ENCODE results near the gene ATG7.
"Not testable (repeated sequence)": the region's sequence is repeated elsewhere in the genome, so short reads cannot be mapped to it uniquely, and the experiment has no call there.

Gene ATG7

GRCh38 chr3:11300970-11301369 is 28.8 kb downstream of the ATG7 start:
- DNase-seq (ENCODE audit: low read depth in 2 of 2): no peak

GRCh38 chr3:11302444-11302843 is 30.2 kb downstream of the ATG7 start:
- no peak for DNase-seq (ENCODE audit: low read depth in 2 of 2)

- no peak for DNase-seq (ENCODE audit: low read depth in 2 of 2)
Measured at GRCh38 chr3:11304175-11304574, 32.0 kb downstream of the ATG7 start.

GRCh38 chr3:11305509-11305908 is 33.3 kb downstream of the ATG7 start:
- DNase-seq (ENCODE audit: low read depth in 2 of 2): no peak

GRCh38 chr3:11306817-11307589 is 34.8 kb downstream of the ATG7 start:
- DNase-seq (ENCODE audit: low read depth in 2 of 2): peak in 1 of 2 donors; percentile 25

- no peak for DNase-seq (ENCODE audit: low read depth in 2 of 2)
Measured at GRCh38 chr3:11307830-11308432, 35.7 kb downstream of the ATG7 start.

- DNase-seq (ENCODE audit: low read depth in 2 of 2): no peak
Measured at GRCh38 chr3:11310258-11310657, 38.1 kb downstream of the ATG7 start.

- no peak for DNase-seq (ENCODE audit: low read depth in 2 of 2)
Measured at GRCh38 chr3:11312166-11312565, 40.0 kb downstream of the ATG7 start.

- no peak for DNase-seq (ENCODE audit: low read depth in 2 of 2)
Measured at GRCh38 chr3:11317300-11317699, 45.1 kb downstream of the ATG7 start.

- DNase-seq (ENCODE audit: low read depth in 2 of 2): no peak
Measured at GRCh38 chr3:11322931-11323330, 50.7 kb downstream of the ATG7 start.

- DNase-seq (ENCODE audit: low read depth in 2 of 2): no peak
Measured at GRCh38 chr3:11323813-11324212, 51.6 kb downstream of the ATG7 start.

- no peak for DNase-seq (ENCODE audit: low read depth in 2 of 2)
Measured at GRCh38 chr3:11327619-11328018, 55.4 kb downstream of the ATG7 start.

GRCh38 chr3:11328196-11328945 is 56.2 kb downstream of the ATG7 start:
- DNase-seq (ENCODE audit: low read depth in 2 of 2): no peak

GRCh38 chr3:11329777-11330176 is 57.6 kb downstream of the ATG7 start:
- DNase-seq (ENCODE audit: low read depth in 2 of 2): no peak

- DNase-seq (ENCODE audit: low read depth in 2 of 2): no peak
Measured at GRCh38 chr3:11331101-11331500, 58.9 kb downstream of the ATG7 start.

- no peak for DNase-seq (ENCODE audit: low read depth in 2 of 2)
Measured at GRCh38 chr3:11335056-11335608, 62.9 kb downstream of the ATG7 start.

- DNase-seq (ENCODE audit: low read depth in 2 of 2): no peak
Measured at GRCh38 chr3:11339541-11339940, 67.3 kb downstream of the ATG7 start.

GRCh38 chr3:11346416-11346815 is 74.2 kb downstream of the ATG7 start:
- DNase-seq (ENCODE audit: low read depth in 2 of 2): no peak

GRCh38 chr3:11348877-11349276 is 76.7 kb downstream of the ATG7 start:
- DNase-seq (ENCODE audit: low read depth in 2 of 2): not testable (repeated sequence)

GRCh38 chr3:11349446-11349845 is 77.2 kb downstream of the ATG7 start:
- DNase-seq (ENCODE audit: low read depth in 2 of 2): no peak

- no peak for DNase-seq (ENCODE audit: low read depth in 2 of 2)
Measured at GRCh38 chr3:11350374-11350773, 78.2 kb downstream of the ATG7 start.

GRCh38 chr3:11351451-11351850 is 79.3 kb downstream of the ATG7 start:
- DNase-seq (ENCODE audit: low read depth in 2 of 2): no peak

- no peak for DNase-seq (ENCODE audit: low read depth in 2 of 2)
Measured at GRCh38 chr3:11356269-11356668, 84.1 kb downstream of the ATG7 start.

All from stimulated activated CD8-positive, alpha-beta memory T cell treated with anti-CD3 and anti-CD28 coated beads, Interleukin-2, amount 100 ng/mL, for 48 hours (primary cell).